H1 (cell line): ENCODE measurements around the gene KLHDC7A. TPM values are rescaled to one million over a fixed set of nuclear protein-coding genes. Genes with fewer than 3 reads are reported as not detected.

Experiments used
- CTCF ChIA-PET: fragments of 300-600 bp; sonication (Branson Sonifier 250); formaldehyde crosslinking; loops from one replicate; lab custom pipeline; 2021; ENCODE audit not compliant: partially characterized antibody; lab: Charles Lee
- POLR2A ChIA-PET: fragments of 300-600 bp; sonication (Branson Sonifier 250); formaldehyde crosslinking; loops from one replicate; lab custom pipeline; 2021; ENCODE audit warnings: inconsistent platforms; ENCODE audit not compliant: partially characterized antibody; lab: Charles Lee
- DNase-seq, 2 experiments: peaks; one replicate each; pipeline versions ENCODE4 v3.0.0 to v3.0.0-alpha.2; 2010 to 2022; ENCODE audit warnings: low spot score in 2 of 2, low read depth in 1 of 2, mixed read lengths in 1 of 2
- FAIRE-seq: peaks from 2 replicates; lab custom pipeline; 2011; peaks lifted over from hg19 to GRCh38; lab: Jason Lieb, UNC
- H2AFZ ChIP-seq: 2 replicates; pipeline ENCODE4 v1.8.1; 2012; ENCODE audit warnings: low read length, inconsistent platforms
- H2AK5ac ChIP-seq: 2 replicates; pipeline ENCODE4 v1.6.1; 2013; ENCODE audit warnings: low read depth, low read length
- H2BK120ac ChIP-seq: replicated peaks from 2 replicates; pipeline ENCODE3; 2013; ENCODE audit warnings: low read depth, low read length, inconsistent platforms
- H2BK12ac ChIP-seq: 2 replicates; pipeline ENCODE4 v1.6.1; 2013; ENCODE audit warnings: low read depth, low read length
- H2BK15ac ChIP-seq: 2 replicates; pipeline ENCODE4 v1.6.1; 2013; ENCODE audit warnings: low read length
- H2BK20ac ChIP-seq: 2 replicates; pipeline ENCODE4 v1.6.1; 2013; ENCODE audit warnings: low read length
- H2BK5ac ChIP-seq: 2 replicates; pipeline ENCODE4 v1.6.1; 2013; ENCODE audit warnings: low read depth, low read length
- H3K14ac ChIP-seq: 2 replicates; pipeline ENCODE4 v1.6.1; 2013; ENCODE audit warnings: inconsistent platforms; ENCODE audit not compliant: insufficient read length
- H3K18ac ChIP-seq: 2 replicates; pipeline ENCODE4 v1.6.1; 2013; ENCODE audit warnings: low read length; ENCODE audit errors: extremely low read depth
- H3K23ac ChIP-seq: 2 replicates; pipeline ENCODE4 v1.6.1; 2013; ENCODE audit warnings: inconsistent platforms; ENCODE audit not compliant: insufficient read length
- H3K23me2 ChIP-seq: 2 replicates; pipeline ENCODE4 v1.6.1; 2013; ENCODE audit warnings: low read depth, low read length
- H3K27ac ChIP-seq: 2 replicates; pipeline ENCODE4 v1.6.1; 2011; ENCODE audit warnings: low read depth, low read length, inconsistent platforms
- H3K27me3 ChIP-seq, 4 experiments: replicated peaks in 1 of 4; 1 replicate in 1 of 4; 2 replicates in 3 of 4; pipeline versions ENCODE4 v1.6.1 to v1.8.1; 2011 to 2013; ENCODE audit warnings: low read length in 3 of 4, mild to moderate bottlenecking in 3 of 4, inconsistent platforms in 2 of 4, mixed read lengths in 2 of 4, moderate library complexity in 1 of 4; ENCODE audit not compliant: control insufficient read depth in 3 of 4, insufficient read depth in 3 of 4; ENCODE audit errors: extremely low read depth in 1 of 4
- H3K36me3 ChIP-seq, 4 experiments: 2 replicates each; pipeline versions ENCODE4 v1.6.1 to v1.8.1; 2011 to 2013; ENCODE audit warnings: mild to moderate bottlenecking in 4 of 4, low read length in 3 of 4, moderate library complexity in 2 of 4, control low read depth in 1 of 4, inconsistent platforms in 1 of 4; ENCODE audit not compliant: insufficient read depth in 4 of 4, control insufficient read depth in 2 of 4
- H3K4ac ChIP-seq: replicated peaks from 2 replicates; pipeline ENCODE3; 2013; ENCODE audit warnings: low read length, low read depth, mixed read lengths, inconsistent platforms; ENCODE audit not compliant: insufficient read length
- H3K4me1 ChIP-seq, 4 experiments: replicated peaks in 1 of 4; 1 replicate in 1 of 4; 2 replicates in 3 of 4; pipeline versions ENCODE4 v1.6.1 to v1.8.1; 2011 to 2013; ENCODE audit warnings: low read length in 3 of 4, inconsistent platforms in 2 of 4, mixed read lengths in 1 of 4; ENCODE audit not compliant: insufficient read depth in 4 of 4, control insufficient read depth in 3 of 4
- H3K4me2 ChIP-seq, 2 experiments: 2 replicates each; pipeline versions ENCODE4 v1.6.1 to v1.8.1; 2011 to 2013; ENCODE audit warnings: low read depth in 2 of 2, low read length in 2 of 2, control low read depth in 1 of 2, inconsistent platforms in 1 of 2, mild to moderate bottlenecking in 1 of 2; ENCODE audit not compliant: insufficient read depth in 1 of 2
- H3K4me3 ChIP-seq, 4 experiments: fragments of 200-600, 300-600 bp in 1 of 4; sonication (generic), shearing (Covaris generic), sonication (Bioruptor Twin) in 1 of 4; 2 replicates each; pipeline versions ENCODE4 v1.5.1 to v1.8.1; 2011 to 2016; ENCODE audit warnings: low read length in 4 of 4, low read depth in 3 of 4, control low read depth in 2 of 4, inconsistent platforms in 2 of 4, mild to moderate bottlenecking in 2 of 4, mixed read lengths in 1 of 4, moderate library complexity in 1 of 4; ENCODE audit not compliant: insufficient read depth in 2 of 4; ENCODE audit errors: extremely low read depth in 1 of 4
- H3K56ac ChIP-seq: replicated peaks from 2 replicates; pipeline ENCODE3; 2013; ENCODE audit warnings: low read depth, mild to moderate bottlenecking, mixed read lengths, low read length, inconsistent platforms; ENCODE audit not compliant: insufficient read length
- H3K79me1 ChIP-seq: 2 replicates; pipeline ENCODE4 v1.6.1; 2013; ENCODE audit warnings: low read depth, low read length, control low read depth
- H3K79me2 ChIP-seq, 2 experiments: 2 replicates each; pipeline versions ENCODE4 v1.6.1 to v1.8.1; 2012 to 2013; ENCODE audit warnings: low read length in 2 of 2, mild to moderate bottlenecking in 2 of 2, inconsistent platforms in 1 of 2; ENCODE audit not compliant: insufficient read depth in 2 of 2, control insufficient read depth in 1 of 2
- H3K9ac ChIP-seq, 4 experiments: replicated peaks in 1 of 4; 1 replicate in 1 of 4; 2 replicates in 3 of 4; pipeline versions ENCODE4 v1.6.1 to v1.8.1; 2011 to 2013; ENCODE audit warnings: low read depth in 3 of 4, low read length in 3 of 4, control low read depth in 2 of 4, mild to moderate bottlenecking in 2 of 4, moderate library complexity in 2 of 4, inconsistent platforms in 1 of 4; ENCODE audit errors: extremely low read depth in 1 of 4
- H3K9me3 ChIP-seq, 2 experiments: 2 replicates each; pipeline versions ENCODE4 v1.6.1 to v1.8.1; 2012 to 2013; ENCODE audit warnings: mild to moderate bottlenecking in 2 of 2, moderate library complexity in 2 of 2, control low read depth in 1 of 2, inconsistent platforms in 1 of 2, low read depth in 1 of 2, low read length in 1 of 2, mixed read lengths in 1 of 2; ENCODE audit not compliant: insufficient read depth in 2 of 2
- H4K20me1 ChIP-seq, 2 experiments: replicated peaks in 1 of 2; 2 replicates each; pipeline versions ENCODE3 to v1.8.1; 2011 to 2013; ENCODE audit warnings: inconsistent platforms in 2 of 2, low read length in 2 of 2, mild to moderate bottlenecking in 1 of 2; ENCODE audit not compliant: insufficient read depth in 2 of 2, control insufficient read depth in 1 of 2
- H4K5ac ChIP-seq: 2 replicates; pipeline ENCODE4 v1.6.1; 2013; ENCODE audit warnings: low read length, low read depth, mixed read lengths, inconsistent platforms; ENCODE audit not compliant: insufficient read length
- H4K8ac ChIP-seq: 2 replicates; pipeline ENCODE4 v1.8.0; 2013; ENCODE audit warnings: mild to moderate bottlenecking, moderate library complexity, low read length, inconsistent platforms; ENCODE audit not compliant: insufficient read depth; ENCODE audit errors: extremely low read depth
- H4K91ac ChIP-seq: replicated peaks from 2 replicates; pipeline ENCODE3; 2013; ENCODE audit warnings: low read length, mixed read lengths, inconsistent platforms; ENCODE audit not compliant: insufficient read length
- CHD1 ChIP-seq: IDR thresholded peaks from 2 replicates; pipeline ENCODE4 v1.6.1; 2012; ENCODE audit warnings: low read depth, low read length, improper control_type of control experiment
- CHD2 ChIP-seq: IDR thresholded peaks from 2 replicates; pipeline ENCODE4 v1.6.1; 2012; ENCODE audit warnings: low read length, improper control_type of control experiment
- E2F6 ChIP-seq: IDR thresholded peaks from 2 replicates; pipeline ENCODE4 v1.6.1; 2012; ENCODE audit warnings: inconsistent platforms
- GTF2F1 ChIP-seq: IDR thresholded peaks from 2 replicates; pipeline ENCODE4 v1.6.1; 2012; ENCODE audit warnings: low read depth, low read length, improper control_type of control experiment, borderline replicate concordance
- HDAC2 ChIP-seq, 2 experiments: fragments of 300-600 bp in 1 of 2; sonication (generic) in 1 of 2; IDR thresholded peaks; 2 replicates each; pipeline ENCODE4 v1.6.1; 2011 to 2012; ENCODE audit warnings: low read depth in 2 of 2, low read length in 2 of 2, mild to moderate bottlenecking in 2 of 2, moderate library complexity in 2 of 2, borderline replicate concordance in 1 of 2, inconsistent platforms in 1 of 2
- MAFK ChIP-seq: IDR thresholded peaks from 2 replicates; pipeline ENCODE4 v1.6.1; 2012; ENCODE audit warnings: low read depth, mild to moderate bottlenecking, improper control_type of control experiment, low read length
- NRF1 ChIP-seq: IDR thresholded peaks from 2 replicates; pipeline ENCODE4 v1.6.1; 2011; ENCODE audit warnings: mild to moderate bottlenecking, low read depth, low read length, improper control_type of control experiment
- RAD21 ChIP-seq, 2 experiments: IDR thresholded peaks in 1 of 2; conservative IDR thresholded peaks in 1 of 2; 2 replicates each; pipeline ENCODE4 v1.6.1; 2011; ENCODE audit warnings: low read depth in 2 of 2, low read length in 2 of 2, improper control_type of control experiment in 1 of 2, inconsistent platforms in 1 of 2, mild to moderate bottlenecking in 1 of 2, moderate library complexity in 1 of 2
- RBBP5 ChIP-seq: IDR thresholded peaks from 2 replicates; pipeline ENCODE4 v1.7.1; 2012; ENCODE audit warnings: low read depth, mild to moderate bottlenecking, inconsistent platforms, low read length, moderate library complexity, borderline replicate concordance
- RNF2 ChIP-seq: fragments of 200-900, 300-1000 bp; sonication (generic); IDR thresholded peaks from 2 replicates; pipeline ENCODE4 v1.7.1; 2016; ENCODE audit warnings: borderline replicate concordance, low read depth, mild to moderate bottlenecking, antibody characterized with exemption, low read length; ENCODE audit not compliant: poor library complexity, severe bottlenecking; ENCODE audit errors: missing control alignments
- SP2 ChIP-seq: IDR thresholded peaks from 2 replicates; pipeline ENCODE4 v1.6.1; 2012; ENCODE audit warnings: mild to moderate bottlenecking, low read length, inconsistent platforms
- TBP ChIP-seq: IDR thresholded peaks from 2 replicates; pipeline ENCODE4 v1.6.1; 2011; ENCODE audit warnings: low read depth, low read length, improper control_type of control experiment
- WGBS, 2 experiments: shearing (Covaris generic) in 1 of 2; methylation state at CpG; one replicate each; pipeline versions ENCODE4 v1.1.6 to v1.1.7; 2013 to 2015; ENCODE audit warnings: low lambda C conversion rate in 2 of 2, mixed read lengths in 2 of 2, inconsistent platforms in 1 of 2, low coverage in 1 of 2, missing lambda C conversion rate in 1 of 2; ENCODE audit not compliant: insufficient replicate concordance in 2 of 2, insufficient coverage in 1 of 2, insufficient read length in 1 of 2; ENCODE audit errors: extremely low coverage in 1 of 2, missing lambda C conversion rate in 1 of 2; 5-methylcytosine and 5-hydroxymethylcytosine counted together
- polyA plus RNA-seq, 7 experiments: library from polyadenylated mRNA; depleted of rRNA in 3 of 7; stranded (reverse) in 5 of 7; unstranded in 2 of 7; fragments of >200 nt in 5 of 7; fragments of 200-250 nt in 2 of 7; gene quantifications; 1 replicate in 5 of 7; 2 replicates in 1 of 7; 4 replicates in 1 of 7; pipeline versions ENCODE4 v1.2.1 to v1.2.3, GENCODE V29; 2011 to 2013; ENCODE audit warnings: missing spikeins in 2 of 7, mixed read lengths in 2 of 7
- total RNA-seq: library from RNA; stranded (reverse); fragmentation: NEBNext Ultra II Directional; extraction: Animal tissue kit (Norgen Biotek cat#: 25700); gene quantifications from 2 replicates; pipeline ENCODE4 v1.2.1, GENCODE V29; 2021

KLHDC7A gene
- total and polyA plus RNA-seq, 2 of the 8 experiments (the other 6 are each of a cell fraction or from before 2014, with no cell fraction given): 3.9 to 18.9 TPM

GRCh38 chr1:18495635-18496034 is 14.9 kb downstream of the KLHDC7A start:
- no peak overlapping the region for H3K23ac ChIP-seq
- POLR2A ChIA-PET: no interaction called here
- 85% methylated on average over 5 of the region's 5 CpGs; no CpG with 5 or more reads in 1 of the 2 experiments for whole genome bisulfite sequencing, 2 experiments
- TF ChIP-seq CHD1 (no peak), GTF2F1 (no peak), RBBP5 (no peak), RNF2 (no peak), E2F6 (no peak), CHD2 (no peak), SP2 (no peak), MAFK (no peak), NRF1 (no peak), RAD21 (IDR thresholded peaks at IDR 0.05 in 1 of 2, conservative IDR thresholded peaks at IDR 0.05 in 1 of 2; ENCODE audit: low read depth in 2 of 2, low read length in 2 of 2) (no peak), TBP (no peak), HDAC2 (IDR thresholded peaks at IDR 0.05; ENCODE audit: borderline replicate concordance in 1 of 2, low read depth in 2 of 2, low read length in 2 of 2) (no peak)

More at GRCh38 chr1:18495635-18496034, 14.9 kb downstream of the KLHDC7A start:
- Histone ChIP-seq H4K5ac (no peak overlapping the region), H3K9ac (no peak overlapping the region), H3K56ac (no peak overlapping the region), H3K27me3 (no peaks in the 10 kb centered on the region; a peak in 1 of 7 replicates), H3K18ac (no peak overlapping the region), H3K4me2 (no peak overlapping the region), H2AFZ (no peak overlapping the region), H2BK15ac (0 out of 2 replicates have a peak overlapping the region, but pooled peaks have one; percentile 49), H4K91ac (no peak overlapping the region), H2BK5ac (no peak overlapping the region), H3K36me3 (no peaks in the 10 kb centered on the region), H3K4me1 (no peaks in the 10 kb centered on the region), H3K79me2 (no peaks in the 10 kb centered on the region), H2BK120ac (no peak overlapping the region), H2BK20ac (no peak overlapping the region), H4K8ac (no peak overlapping the region), H4K20me1 (no peaks in the 10 kb centered on the region), H3K27ac (no peak overlapping the region), H3K4me3 (no peak overlapping the region), H3K23me2 (no peaks in the 10 kb centered on the region), H3K14ac (no peak overlapping the region), H3K79me1 (no peaks in the 10 kb centered on the region), H2BK12ac (no peak overlapping the region), H3K4ac (no peak overlapping the region), H3K9me3 (peaks cover 10 to 11% of the 10 kb centered on the region in 2 experiments), H2AK5ac (no peak overlapping the region)
- DNase-seq (no peak), FAIRE-seq (no peak)
- CTCF ChIA-PET: interaction anchor here (1.0 to 1.1 kb wide), 2 partner anchors 80 to 94 kb away, joined by 3 read pairs; no protein-coding TSS in a partner anchor
